Loucy (cell line): ENCODE data around the gene CCDC91.

Experiments
- EZH2phosphoT487 ChIP-seq: fragments of 200-600 bp; IDR thresholded peaks from 2 replicates; pipeline ENCODE4 v1.6.1; 2018; ENCODE audit warnings: antibody characterized with exemption, mild to moderate bottlenecking, moderate library complexity, borderline replicate concordance
- TF ChIP-seq, protein P1 (sequence below): fragments of 200-600 bp; sonication (generic); conservative IDR thresholded peaks from 2 replicates; pipeline ENCODE4 v1.5.1; 2014; ENCODE audit warnings: mild to moderate bottlenecking, antibody characterized with exemption, low read length

DNA sequence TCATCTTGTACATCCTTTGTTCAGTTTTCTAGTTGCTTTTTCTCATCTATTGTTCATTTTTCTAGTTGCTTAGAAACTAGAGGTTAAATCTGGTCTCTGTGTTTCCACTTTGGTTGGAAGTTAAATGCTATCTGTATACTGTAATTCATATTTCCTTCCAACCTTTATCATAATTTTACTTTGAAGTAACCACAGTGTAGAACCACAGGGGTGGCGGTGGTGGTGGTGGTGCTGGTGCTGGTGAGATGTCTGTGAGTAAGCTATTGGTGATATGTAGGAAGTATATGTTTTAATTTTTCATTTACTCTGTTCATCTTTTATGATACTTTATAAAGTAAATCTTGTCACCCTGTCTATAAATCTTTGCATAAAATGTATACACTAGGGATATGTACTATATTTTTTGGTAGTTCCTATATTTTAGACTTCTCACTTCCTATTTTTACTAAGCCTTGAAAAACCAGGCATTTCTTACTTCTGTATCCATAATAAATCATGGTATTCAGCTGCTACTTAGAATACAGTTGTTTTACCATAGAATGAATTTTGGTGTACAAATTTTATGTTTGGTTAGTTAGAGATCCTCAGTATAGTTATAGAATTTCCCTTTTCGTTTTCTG, 31.9 kb downstream of the CCDC91 start:
- TF ChIP-seq, protein P1, sequence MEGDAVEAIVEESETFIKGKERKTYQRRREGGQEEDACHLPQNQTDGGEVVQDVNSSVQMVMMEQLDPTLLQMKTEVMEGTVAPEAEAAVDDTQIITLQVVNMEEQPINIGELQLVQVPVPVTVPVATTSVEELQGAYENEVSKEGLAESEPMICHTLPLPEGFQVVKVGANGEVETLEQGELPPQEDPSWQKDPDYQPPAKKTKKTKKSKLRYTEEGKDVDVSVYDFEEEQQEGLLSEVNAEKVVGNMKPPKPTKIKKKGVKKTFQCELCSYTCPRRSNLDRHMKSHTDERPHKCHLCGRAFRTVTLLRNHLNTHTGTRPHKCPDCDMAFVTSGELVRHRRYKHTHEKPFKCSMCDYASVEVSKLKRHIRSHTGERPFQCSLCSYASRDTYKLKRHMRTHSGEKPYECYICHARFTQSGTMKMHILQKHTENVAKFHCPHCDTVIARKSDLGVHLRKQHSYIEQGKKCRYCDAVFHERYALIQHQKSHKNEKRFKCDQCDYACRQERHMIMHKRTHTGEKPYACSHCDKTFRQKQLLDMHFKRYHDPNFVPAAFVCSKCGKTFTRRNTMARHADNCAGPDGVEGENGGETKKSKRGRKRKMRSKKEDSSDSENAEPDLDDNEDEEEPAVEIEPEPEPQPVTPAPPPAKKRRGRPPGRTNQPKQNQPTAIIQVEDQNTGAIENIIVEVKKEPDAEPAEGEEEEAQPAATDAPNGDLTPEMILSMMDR: no peak
- no peak for TF ChIP-seq EZH2phosphoT487
